Lower leg skin (tissue), 3 donors: ENCODE results near the gene IFT57.

Source experiments
- CTCF ChIP-seq, 3 donors: fragments of 450-650 bp; IDR thresholded peaks; one replicate each; pipeline ENCODE4 v1.5.1; 2016; ENCODE audit warnings: antibody characterized with exemption in 3 of 3, mild to moderate bottlenecking in 3 of 3, moderate library complexity in 2 of 3
- POLR2A ChIP-seq, 2 donors: fragments of 450-650 bp; IDR thresholded peaks; one replicate each; pipeline ENCODE4 v1.6.1; 2016 to 2017; ENCODE audit warnings: antibody characterized with exemption in 2 of 2, mild to moderate bottlenecking in 1 of 2, moderate library complexity in 1 of 2

- no peak for TF ChIP-seq CTCF (IDR thresholded peaks at IDR 0.05)
- no peak for TF ChIP-seq POLR2A (IDR thresholded peaks at IDR 0.05)
Measured at GRCh38 chr3:108255131-108255530, 32.9 kb upstream of the IFT57 start.
